ENCODE measurements around the gene HLA-DRB1. TPM values are rescaled to one million over a fixed set of nuclear protein-coding genes. Genes with fewer than 3 reads are reported as not detected.

HLA-DRB1 gene
- total RNA-seq, 1 experiment from 2014 or later = 1.4 TPM

DNA sequence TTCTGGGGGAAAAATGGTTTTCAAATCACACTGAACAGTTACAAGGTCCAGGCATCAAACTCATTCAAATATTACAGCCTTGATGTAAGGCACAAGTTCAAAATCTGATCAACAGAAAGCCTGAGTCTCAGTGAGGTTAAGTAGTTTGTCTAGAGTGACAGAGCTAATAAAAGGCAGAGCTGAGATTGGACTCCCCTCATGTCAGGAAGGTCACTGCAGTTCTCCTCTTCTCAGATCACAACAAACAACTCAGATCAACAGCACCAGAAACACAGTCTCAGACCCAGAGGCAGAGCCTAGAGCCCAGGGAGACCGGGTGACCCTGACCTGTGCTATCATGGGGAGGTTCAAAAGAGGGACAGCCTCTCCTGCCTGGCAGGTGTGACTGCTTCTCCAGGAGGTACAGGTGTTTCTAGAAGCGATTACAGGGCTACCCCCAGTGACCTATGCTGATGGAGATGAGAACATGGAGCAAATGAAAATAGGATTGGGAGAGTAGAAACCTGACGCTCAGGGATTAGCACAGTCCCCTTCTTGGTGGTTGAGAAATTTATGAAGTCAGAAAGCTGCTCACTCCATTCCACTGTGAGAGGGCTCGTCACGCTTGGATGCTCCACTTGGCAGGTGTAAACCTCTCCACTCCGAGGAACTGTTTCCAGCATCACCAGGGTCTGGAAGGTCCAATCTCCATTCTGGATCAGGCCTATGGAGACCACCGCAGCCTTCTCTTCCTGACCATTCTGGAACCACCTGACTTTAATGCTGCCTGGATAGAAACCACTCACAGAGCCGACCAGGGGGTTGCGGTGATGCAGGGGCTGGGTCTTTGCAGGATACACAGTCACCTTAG lies 35.3 kb downstream of the HLA-DRB1 start:
- CTCF ChIA-PET = interaction anchor here (0.7 kb wide), 1 partner anchor 12 kb away, joined by 3 read pairs; no protein-coding TSS in a partner anchor
- Mint-ChIP-seq H3K9me3 (peaks cover 6% of the 10 kb centered on the region; the same call in 1 of the 2 replicates), H3K27ac (no peak overlapping the region), H3K4me3 (no peak overlapping the region), H3K36me3 (no peaks in the 10 kb centered on the region), H3K27me3 (ENCODE audit: low read depth) (peaks cover 11% of the 10 kb centered on the region), H3K4me1 (peaks cover 11% of the 10 kb centered on the region; the same call in 1 of the 2 replicates)
- ATAC-seq = no peak
- POLR2A ChIA-PET = no interaction called here
- TF ChIP-seq TP53 (CRISPR knock-in tag; IDR thresholded peaks at IDR 0.05) = no peak
- TF ChIP-seq ZNF416 (CRISPR knock-in tag; IDR thresholded peaks at IDR 0.05) = no peak
- TF ChIP-seq ZNF671 (CRISPR knock-in tag; IDR thresholded peaks at IDR 0.05) = no peak
- TF ChIP-seq PRRX2 (CRISPR knock-in tag; IDR thresholded peaks at IDR 0.05) = no peak
- TF ChIP-seq, protein P1, sequence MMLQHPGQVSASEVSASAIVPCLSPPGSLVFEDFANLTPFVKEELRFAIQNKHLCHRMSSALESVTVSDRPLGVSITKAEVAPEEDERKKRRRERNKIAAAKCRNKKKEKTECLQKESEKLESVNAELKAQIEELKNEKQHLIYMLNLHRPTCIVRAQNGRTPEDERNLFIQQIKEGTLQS (CRISPR knock-in tag; conservative IDR thresholded peaks at IDR 0.05) = no peak
- no peak for TF ChIP-seq GTF2I (CRISPR knock-in tag; conservative IDR thresholded peaks at IDR 0.05)
- TF ChIP-seq ZNF423 (CRISPR knock-in tag; IDR thresholded peaks at IDR 0.05) = no peak
- TF ChIP-seq NR3C1 (CRISPR knock-in tag; conservative IDR thresholded peaks at IDR 0.05; ENCODE audit: low read depth) = no peak
- TF ChIP-seq MLX (CRISPR knock-in tag; IDR thresholded peaks at IDR 0.05) = no peak
- no peak for TF ChIP-seq CTCF (IDR thresholded peaks at IDR 0.05)
- TF ChIP-seq, protein P2, sequence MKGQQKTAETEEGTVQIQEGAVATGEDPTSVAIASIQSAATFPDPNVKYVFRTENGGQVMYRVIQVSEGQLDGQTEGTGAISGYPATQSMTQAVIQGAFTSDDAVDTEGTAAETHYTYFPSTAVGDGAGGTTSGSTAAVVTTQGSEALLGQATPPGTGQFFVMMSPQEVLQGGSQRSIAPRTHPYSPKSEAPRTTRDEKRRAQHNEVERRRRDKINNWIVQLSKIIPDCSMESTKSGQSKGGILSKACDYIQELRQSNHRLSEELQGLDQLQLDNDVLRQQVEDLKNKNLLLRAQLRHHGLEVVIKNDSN (CRISPR knock-in tag; IDR thresholded peaks at IDR 0.05) = no peak
- no peak for TF ChIP-seq E2F4 (CRISPR knock-in tag; IDR thresholded peaks at IDR 0.05; ENCODE audit: borderline replicate concordance, low read depth)
- TF ChIP-seq CBFB (CRISPR knock-in tag; IDR thresholded peaks at IDR 0.05; ENCODE audit: low read depth) = no peak
- TF ChIP-seq AFF4 (CRISPR knock-in tag; IDR thresholded peaks at IDR 0.05; ENCODE audit: borderline replicate concordance) = no peak
- no peak for TF ChIP-seq GRHL2 (CRISPR knock-in tag; IDR thresholded peaks at IDR 0.05; ENCODE audit: insufficient replicate concordance, severe bottlenecking)
- no peak for DNase-seq (ENCODE audit: low spot score)
